ENCODE results near the gene CSF1. TPM values are rescaled to one million over a fixed set of nuclear protein-coding genes. Genes with fewer than 3 reads are reported as not detected.

Gene CSF1
- total and polyA plus RNA-seq, 2 of the 13 experiments (the other 11 are each of a cell fraction or from before 2014, with no cell fraction given) = 4.6 to 13.3 TPM

GRCh38 chr1:109959974-109960744 is 49.5 kb downstream of the CSF1 start (continued):
- no peak for TF ChIP-seq ZBTB46 (CRISPR knock-in tag; IDR thresholded peaks at IDR 0.05; ENCODE audit: borderline replicate concordance)
- no peak for TF ChIP-seq AGO2 (optimal IDR thresholded peaks at IDR 0.05; ENCODE audit: low read depth, low read length)
- TF ChIP-seq ZNF263 (CRISPR knock-in tag; IDR thresholded peaks at IDR 0.05) = 0 out of 2 replicates have a peak, but pooled peaks have one; percentile 26
- TF ChIP-seq JUND (CRISPR knock-in tag; IDR thresholded peaks at IDR 0.05) = no peak
- no peak for TF ChIP-seq EZH2 (conservative IDR thresholded peaks at IDR 0.05; ENCODE audit: low read depth, low read length)
- TF ChIP-seq PITX1 (CRISPR knock-in tag; IDR thresholded peaks at IDR 0.05) = peak; percentile 55; the same call in 1 of the 2 replicates
- TF ChIP-seq SOX13 (IDR thresholded peaks at IDR 0.05) = peak; percentile 74; the same call in 1 of the 2 replicates
- peak in 1 of 2 experiments; percentile 90; a peak in 2 of 4 replicates for TF ChIP-seq SOX13 (CRISPR knock-in tag; conservative IDR thresholded peaks at IDR 0.05 in 1 of 2, IDR thresholded peaks at IDR 0.05 in 1 of 2)
- TF ChIP-seq ZNF609 (CRISPR knock-in tag; IDR thresholded peaks at IDR 0.05; ENCODE audit: borderline replicate concordance) = peak; percentile 87; the same call in 1 of the 2 replicates
- no peak for TF ChIP-seq ZNF549 (CRISPR knock-in tag; IDR thresholded peaks at IDR 0.05)
- TF ChIP-seq ZNF331 (CRISPR knock-in tag; IDR thresholded peaks at IDR 0.05) = peak; percentile 25
- peak; percentile 85 for TF ChIP-seq HMG20B (CRISPR knock-in tag; conservative IDR thresholded peaks at IDR 0.05)
- TF ChIP-seq ZNF75D (CRISPR knock-in tag; IDR thresholded peaks at IDR 0.05; ENCODE audit: borderline replicate concordance) = no peak
- peak; percentile 78 for TF ChIP-seq MED1 (CRISPR knock-in tag; IDR thresholded peaks at IDR 0.05)
- TF ChIP-seq ZMYM4 (CRISPR knock-in tag; IDR thresholded peaks at IDR 0.05) = peak; percentile 40; the same call in 1 of the 2 replicates
- peak; percentile 83 for TF ChIP-seq RERE (CRISPR knock-in tag; IDR thresholded peaks at IDR 0.05; ENCODE audit: low read depth)
- TF ChIP-seq NBN (conservative IDR thresholded peaks at IDR 0.05) = no peak
- no peak for TF ChIP-seq SRF (IDR thresholded peaks at IDR 0.05; ENCODE audit: low read depth, low read length)

Data from HepG2 (cell line).